Adrenal gland (tissue), 5 donors: Measurements from ENCODE around the gene PSMD12.

Experiments used
- POLR2A ChIP-seq, 2 donors: fragments of 450-650 bp; IDR thresholded peaks; one replicate each; pipeline ENCODE4 v1.6.1; 2017; ENCODE audit warnings: antibody characterized with exemption in 2 of 2, mild to moderate bottlenecking in 2 of 2, moderate library complexity in 1 of 2
- TF ChIP-seq, protein P1 (sequence below), 6 experiments: fragments of 450-650 bp in 4 of 6; fragments of 200-600 bp in 2 of 6; sonication (generic) in 1 of 6; IDR thresholded peaks; 1 replicate in 5 of 6; 2 replicates in 1 of 6; pipeline versions ENCODE4 v1.5.1 to v1.8.0; 2016 to 2021; ENCODE audit warnings: antibody characterized with exemption in 6 of 6, mild to moderate bottlenecking in 2 of 6, moderate library complexity in 1 of 6
- donor health status: DM: no; HTN: no; CAD: no.

DNA sequence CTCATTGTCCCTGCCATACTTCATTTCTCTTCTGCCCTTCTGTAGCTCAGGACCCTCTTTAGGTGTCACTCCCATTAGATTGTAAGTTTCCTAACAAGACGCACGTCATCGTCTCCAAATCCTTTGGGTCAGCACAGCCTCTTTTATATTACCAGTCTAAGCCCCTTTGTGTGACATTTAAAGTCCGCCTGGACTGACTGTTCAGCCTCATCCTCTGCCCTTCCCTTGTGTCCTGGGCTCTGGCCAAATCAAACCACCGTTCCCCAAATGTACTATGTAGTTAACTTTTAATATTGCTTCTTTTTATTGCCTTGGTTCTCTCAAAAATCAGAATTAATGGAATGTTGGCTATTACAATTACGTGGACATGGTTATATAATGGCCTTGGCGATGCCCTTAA, 48.9 kb upstream of the PSMD12 start:
- TF ChIP-seq POLR2A (IDR thresholded peaks at IDR 0.05), result no peak
- TF ChIP-seq, protein P1, sequence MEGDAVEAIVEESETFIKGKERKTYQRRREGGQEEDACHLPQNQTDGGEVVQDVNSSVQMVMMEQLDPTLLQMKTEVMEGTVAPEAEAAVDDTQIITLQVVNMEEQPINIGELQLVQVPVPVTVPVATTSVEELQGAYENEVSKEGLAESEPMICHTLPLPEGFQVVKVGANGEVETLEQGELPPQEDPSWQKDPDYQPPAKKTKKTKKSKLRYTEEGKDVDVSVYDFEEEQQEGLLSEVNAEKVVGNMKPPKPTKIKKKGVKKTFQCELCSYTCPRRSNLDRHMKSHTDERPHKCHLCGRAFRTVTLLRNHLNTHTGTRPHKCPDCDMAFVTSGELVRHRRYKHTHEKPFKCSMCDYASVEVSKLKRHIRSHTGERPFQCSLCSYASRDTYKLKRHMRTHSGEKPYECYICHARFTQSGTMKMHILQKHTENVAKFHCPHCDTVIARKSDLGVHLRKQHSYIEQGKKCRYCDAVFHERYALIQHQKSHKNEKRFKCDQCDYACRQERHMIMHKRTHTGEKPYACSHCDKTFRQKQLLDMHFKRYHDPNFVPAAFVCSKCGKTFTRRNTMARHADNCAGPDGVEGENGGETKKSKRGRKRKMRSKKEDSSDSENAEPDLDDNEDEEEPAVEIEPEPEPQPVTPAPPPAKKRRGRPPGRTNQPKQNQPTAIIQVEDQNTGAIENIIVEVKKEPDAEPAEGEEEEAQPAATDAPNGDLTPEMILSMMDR (IDR thresholded peaks at IDR 0.05), result no peak
